ENCODE measurements around the gene OBP2A.

DNA sequence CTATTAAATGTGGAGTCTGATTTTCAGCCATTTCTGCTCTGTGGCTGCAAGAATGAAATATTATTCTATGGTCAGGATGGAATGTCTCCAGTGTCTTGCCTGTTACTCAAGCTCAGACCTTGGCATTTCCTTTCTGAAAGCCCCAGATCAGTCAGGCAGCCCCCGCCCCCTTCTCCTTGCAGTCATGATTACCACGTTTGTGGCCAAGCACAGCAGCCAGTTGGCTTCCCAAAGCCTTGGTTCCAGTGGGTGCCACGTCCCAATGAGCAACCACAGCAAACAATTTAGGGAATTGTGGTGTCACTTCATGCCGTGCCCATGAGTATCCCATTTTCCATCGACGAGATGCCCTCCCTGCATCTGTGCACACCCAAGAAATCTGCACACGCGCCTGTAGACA lies 9.7 kb upstream of the OBP2A start:
- TF ChIP-seq, protein P1, sequence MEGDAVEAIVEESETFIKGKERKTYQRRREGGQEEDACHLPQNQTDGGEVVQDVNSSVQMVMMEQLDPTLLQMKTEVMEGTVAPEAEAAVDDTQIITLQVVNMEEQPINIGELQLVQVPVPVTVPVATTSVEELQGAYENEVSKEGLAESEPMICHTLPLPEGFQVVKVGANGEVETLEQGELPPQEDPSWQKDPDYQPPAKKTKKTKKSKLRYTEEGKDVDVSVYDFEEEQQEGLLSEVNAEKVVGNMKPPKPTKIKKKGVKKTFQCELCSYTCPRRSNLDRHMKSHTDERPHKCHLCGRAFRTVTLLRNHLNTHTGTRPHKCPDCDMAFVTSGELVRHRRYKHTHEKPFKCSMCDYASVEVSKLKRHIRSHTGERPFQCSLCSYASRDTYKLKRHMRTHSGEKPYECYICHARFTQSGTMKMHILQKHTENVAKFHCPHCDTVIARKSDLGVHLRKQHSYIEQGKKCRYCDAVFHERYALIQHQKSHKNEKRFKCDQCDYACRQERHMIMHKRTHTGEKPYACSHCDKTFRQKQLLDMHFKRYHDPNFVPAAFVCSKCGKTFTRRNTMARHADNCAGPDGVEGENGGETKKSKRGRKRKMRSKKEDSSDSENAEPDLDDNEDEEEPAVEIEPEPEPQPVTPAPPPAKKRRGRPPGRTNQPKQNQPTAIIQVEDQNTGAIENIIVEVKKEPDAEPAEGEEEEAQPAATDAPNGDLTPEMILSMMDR (IDR thresholded peaks at IDR 0.05; ENCODE audit: extremely low read depth in 1 of 2, insufficient read depth in 1 of 2, low read depth in 1 of 2, low read length in 2 of 2): no peak
- no peak for TF ChIP-seq MYC (IDR thresholded peaks at IDR 0.05; ENCODE audit: low read depth, low read length)
